Jurkat, Clone E6-1 (cell line): ENCODE results near the gene PIAS4.

Experiments
- DNase-seq: peaks from one replicate; pipeline ENCODE4 v3.0.0-alpha.2; 2011; ENCODE audit warnings: low read depth, low spot score
- H3K4me3 ChIP-seq: 2 replicates; pipeline ENCODE4 v1.5.1; 2011; ENCODE audit warnings: mild to moderate bottlenecking, low read length, control low read depth, moderate library complexity

PIAS4 gene

DNA sequence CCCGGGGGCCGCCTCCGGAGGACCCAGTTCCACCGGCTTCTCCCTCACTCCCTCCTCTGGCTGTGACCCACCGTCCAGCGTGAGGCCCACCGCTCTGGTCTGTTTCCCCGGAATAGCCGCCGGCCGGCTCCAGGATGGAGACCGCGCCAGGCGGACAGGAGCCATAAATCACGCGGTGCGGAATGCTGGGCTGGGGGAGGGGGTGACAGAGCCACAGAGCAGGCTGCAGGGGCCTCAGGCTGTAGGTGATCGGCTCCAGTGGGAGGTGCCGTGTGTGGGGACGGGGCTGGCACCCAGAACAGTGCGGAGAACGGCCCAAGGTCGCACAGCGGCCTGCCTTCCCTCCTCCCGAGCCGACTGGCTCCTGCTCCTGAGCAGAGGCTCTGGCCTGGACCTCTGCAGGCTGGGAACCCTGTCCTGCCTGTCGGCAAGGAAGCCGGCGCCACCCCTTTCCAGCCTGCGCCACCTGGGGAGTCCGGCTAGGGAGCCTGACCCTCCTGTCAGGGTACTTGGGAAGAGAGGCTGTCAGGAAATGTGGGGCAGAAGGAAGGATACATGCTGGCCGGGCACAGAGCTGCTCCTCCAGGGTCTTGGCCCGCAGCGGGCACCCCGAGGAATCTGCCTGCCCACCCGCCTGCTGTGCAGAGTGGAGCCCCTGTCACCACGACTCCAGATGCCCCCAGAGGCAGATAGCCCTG lies 8.3 kb downstream of the PIAS4 start:
- no peak for DNase-seq
- no peak overlapping the region for H3K4me3 ChIP-seq

DNA sequence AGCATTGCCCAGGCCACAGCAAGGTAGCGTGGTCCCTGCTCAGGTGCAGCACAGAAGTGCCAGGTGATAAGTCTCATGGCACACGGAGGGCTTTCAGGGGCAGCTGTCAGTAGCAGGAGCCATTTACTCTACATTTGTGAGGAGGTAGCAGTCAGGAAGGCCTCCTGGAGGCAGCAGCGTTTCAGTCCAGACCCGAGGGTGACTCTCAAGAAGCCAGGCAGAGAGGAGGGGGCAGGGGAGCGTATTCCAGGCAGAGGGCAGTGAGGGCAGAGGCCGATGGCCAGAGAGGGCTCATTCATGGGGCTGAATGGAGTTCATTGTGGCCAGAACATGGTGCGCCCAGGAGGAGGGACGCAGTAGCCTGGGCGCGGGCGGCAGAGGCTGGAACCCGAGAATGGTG lies 8.9 kb downstream of the PIAS4 start:
- no peak overlapping the region for H3K4me3 ChIP-seq
- DNase-seq: no peak

DNA sequence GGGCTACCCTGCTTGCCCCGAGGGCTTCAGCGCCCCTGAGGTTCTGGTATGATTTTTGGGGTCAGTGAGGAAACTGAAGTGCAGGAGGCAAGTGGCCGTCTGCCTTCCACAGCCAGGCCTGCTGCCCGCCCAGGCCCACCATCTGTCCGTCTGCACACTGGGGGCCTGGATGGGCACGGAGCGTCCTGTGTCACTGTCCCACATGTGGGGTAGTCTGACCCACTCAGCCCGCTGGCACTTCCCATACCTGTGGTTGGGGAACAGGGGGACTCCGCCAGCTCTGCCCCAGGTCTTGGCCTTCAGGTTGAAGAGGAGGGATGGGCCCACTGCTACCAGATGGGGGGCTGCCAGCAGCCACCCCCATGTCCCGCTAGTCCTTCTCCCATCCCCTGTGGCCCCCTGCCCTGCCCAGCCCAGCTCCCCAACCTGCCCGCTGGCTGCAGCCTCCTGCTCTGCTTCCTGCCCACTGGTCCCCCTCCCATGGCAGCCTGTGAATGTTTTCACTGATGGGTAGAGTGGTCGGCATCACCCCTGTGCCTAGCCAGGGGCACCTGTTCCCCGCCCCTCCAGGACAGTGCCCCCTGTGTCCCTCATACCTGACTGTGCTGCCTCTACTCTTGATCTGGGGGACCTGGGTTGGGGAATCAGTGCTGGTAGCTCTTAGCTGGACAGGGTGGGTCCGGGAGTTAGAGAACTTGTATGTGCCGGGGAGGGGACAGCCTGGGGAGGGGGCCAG lies 9.5 kb downstream of the PIAS4 start:
- no peak overlapping the region for H3K4me3 ChIP-seq
- no peak for DNase-seq

- no peak for DNase-seq
- no peak overlapping the region for H3K4me3 ChIP-seq
These were observed 10.6 kb downstream of the PIAS4 start for GRCh38 chr19:4018140-4018613.

DNA sequence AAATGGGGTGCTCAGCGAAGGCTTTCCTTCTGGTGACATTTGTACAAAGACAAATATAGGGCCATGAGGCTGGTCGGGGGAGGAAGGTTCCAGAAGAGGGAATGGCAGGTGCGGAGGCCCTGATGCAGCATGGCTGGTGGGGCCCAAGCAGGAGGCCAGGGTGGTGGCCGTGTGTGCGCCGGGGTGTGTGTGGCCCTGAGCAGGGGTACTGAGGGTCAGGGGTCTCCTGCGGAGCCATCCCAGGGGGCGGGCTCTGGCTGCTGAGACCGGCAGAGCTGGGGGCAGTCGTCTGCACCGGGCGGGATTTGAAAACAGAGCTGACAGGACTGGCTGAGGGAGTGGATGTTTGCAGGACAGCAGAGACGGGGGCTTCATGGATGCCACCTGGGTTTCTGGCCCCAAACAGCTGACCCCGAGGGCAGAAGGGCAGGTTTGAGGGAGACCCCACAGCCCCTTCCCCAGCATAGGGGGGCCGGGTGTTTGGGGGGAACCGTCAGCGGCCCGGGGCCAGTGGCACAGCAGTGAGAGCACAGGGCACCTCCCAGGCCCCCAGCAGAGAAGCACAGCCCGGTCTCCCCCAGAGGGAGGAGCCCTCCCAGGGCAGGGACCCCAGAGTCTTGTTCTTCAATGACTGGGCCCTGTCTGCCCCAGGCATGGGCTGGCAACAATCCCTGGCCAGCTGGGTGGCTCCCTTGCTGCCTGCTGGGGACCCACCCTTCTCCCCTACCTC lies 11.4 kb downstream of the PIAS4 start:
- no peak overlapping the region for H3K4me3 ChIP-seq
- no peak for DNase-seq

DNA sequence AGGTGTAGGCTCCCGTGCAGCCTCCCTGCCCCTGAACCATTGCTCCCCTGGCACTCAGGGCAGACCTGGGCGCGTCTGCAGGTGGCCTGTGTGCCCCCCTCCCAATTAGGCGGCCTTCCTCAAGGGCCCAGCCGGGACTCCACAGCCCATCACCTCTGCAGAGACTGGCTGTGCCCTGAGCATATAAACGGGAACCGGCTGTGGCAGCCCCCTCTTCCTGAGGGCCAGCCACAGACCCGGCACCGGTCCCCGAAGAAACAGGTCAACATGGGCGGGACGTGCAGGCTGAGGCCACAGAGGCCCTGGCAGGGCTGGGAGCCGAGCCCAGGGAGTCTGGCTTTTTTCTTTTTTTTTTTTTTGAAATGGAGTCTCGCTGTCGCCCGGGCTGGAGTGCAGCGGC lies 12.0 kb downstream of the PIAS4 start:
- H3K4me3 ChIP-seq: no peak overlapping the region
- no peak for DNase-seq

DNA sequence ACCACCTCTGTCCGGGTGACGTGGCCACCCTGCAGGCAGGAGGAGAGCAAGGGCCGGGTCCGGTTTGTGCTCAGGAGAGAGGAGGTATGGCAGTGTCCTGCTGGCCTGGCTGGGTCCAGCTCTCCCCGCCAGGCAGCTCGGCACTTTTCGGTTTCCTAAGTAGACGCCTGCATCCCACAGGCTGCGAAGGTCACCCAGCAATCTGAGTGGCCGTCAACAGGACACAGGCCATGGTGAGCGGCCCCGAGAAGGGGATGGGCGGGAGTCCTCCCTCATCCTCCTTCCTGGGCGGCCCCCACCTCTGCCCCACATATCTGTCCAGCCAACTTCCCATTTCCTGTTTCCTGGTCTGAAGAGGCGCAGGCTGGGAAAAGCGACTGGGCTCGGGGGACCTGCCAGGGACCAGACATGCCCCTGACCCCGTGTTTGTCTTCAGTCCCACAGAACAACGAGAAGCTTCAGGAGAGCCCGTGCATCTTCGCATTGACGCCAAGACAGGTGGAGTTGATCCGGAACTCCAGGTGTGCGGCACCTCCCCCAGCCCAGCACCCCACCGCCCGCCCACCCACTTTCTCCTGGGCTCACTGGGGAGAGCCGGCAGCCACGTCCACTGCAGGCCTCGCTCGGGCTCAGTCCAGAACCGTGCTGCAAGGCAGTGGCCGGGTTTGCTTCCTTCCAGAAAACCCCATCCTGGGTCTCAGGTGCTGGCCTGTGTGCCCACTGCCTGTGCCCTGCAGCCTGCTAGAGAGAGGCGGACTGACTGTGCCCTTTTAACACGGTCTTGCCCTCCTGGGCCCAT lies 16.3 kb downstream of the PIAS4 start:
- no peak overlapping the region for H3K4me3 ChIP-seq
- DNase-seq: no peak

GRCh38 chr19:4025317-4025716 lies 17.8 kb downstream of the PIAS4 start:
- H3K4me3 ChIP-seq: no peak overlapping the region
- no peak for DNase-seq

GRCh38 chr19:4027146-4027545 lies 19.6 kb downstream of the PIAS4 start:
- no peak for DNase-seq
- no peak overlapping the region for H3K4me3 ChIP-seq

- H3K4me3 ChIP-seq: no peak overlapping the region
- DNase-seq: no peak
These were observed 21.1 kb downstream of the PIAS4 start for GRCh38 chr19:4028334-4029246.

DNA sequence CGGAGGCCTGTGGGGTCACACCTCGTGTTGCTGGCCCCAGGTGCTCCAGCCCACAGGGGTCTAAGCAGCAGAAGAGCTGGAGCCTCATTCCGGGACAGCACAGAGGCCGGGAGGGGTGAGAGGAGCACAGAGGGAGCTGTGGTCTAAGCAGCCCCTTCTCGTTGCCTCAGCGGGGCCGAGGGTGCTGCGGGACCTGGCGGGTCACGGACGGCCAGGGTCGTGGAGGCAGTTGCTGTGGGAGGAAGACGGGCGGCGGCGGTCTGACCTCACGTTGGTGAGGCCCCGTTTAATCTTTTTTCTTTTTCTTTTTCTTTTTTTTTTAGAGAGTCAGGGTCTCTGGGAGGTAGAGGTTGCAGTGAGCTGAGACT lies 21.7 kb downstream of the PIAS4 start:
- H3K4me3 ChIP-seq: no peak overlapping the region
- DNase-seq: no peak

DNA sequence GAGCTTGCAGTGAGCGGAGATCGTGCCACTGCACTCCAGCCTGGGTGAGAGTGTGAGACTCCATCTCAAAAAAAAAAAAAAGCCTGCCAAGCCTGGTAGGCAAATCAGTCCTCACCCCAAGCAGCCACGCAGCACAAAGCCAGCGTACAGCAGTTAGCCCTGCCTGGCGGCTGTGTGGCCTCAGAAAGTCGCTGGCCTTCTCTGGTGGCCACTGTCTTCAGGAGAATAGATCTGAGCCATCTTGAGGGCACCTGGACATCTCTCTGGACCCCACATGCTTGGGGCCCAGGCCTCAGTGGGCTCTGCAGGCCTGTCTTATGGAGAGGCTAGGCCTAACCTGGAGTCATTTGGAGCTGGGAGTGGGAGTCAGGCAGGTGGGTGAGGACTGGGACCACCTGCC lies 23.0 kb downstream of the PIAS4 start:
- DNase-seq: no peak
- no peak overlapping the region for H3K4me3 ChIP-seq

GRCh38 chr19:4030981-4031380 lies 23.4 kb downstream of the PIAS4 start:
- H3K4me3 ChIP-seq: no peak overlapping the region
- DNase-seq: no peak

- no peak for DNase-seq
- no peak overlapping the region for H3K4me3 ChIP-seq
These were observed 23.9 kb downstream of the PIAS4 start for GRCh38 chr19:4031420-4031819.

DNA sequence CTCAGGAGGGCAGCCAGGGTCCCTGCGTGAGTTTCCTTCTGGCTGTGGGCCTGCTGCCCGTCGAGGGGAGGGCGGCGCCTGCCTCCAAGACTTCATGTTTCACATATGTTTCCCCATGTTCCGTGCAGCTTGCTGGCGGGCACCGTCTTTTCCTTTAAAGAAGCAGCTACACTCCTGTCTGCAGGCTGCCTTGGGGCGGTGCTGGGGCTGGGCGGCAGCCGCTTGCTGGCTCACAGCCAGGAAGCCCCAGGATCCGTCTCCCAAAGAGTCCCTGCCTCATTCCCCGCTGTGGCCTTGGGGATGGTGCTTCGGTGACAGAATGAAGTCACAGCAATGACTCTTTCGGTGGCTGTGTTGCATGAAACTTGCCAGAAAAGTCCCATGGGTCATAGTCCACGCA lies 24.9 kb downstream of the PIAS4 start:
- DNase-seq: no peak
- no peak overlapping the region for H3K4me3 ChIP-seq

GRCh38 chr19:4033028-4033956 lies 25.8 kb downstream of the PIAS4 start:
- DNase-seq: no peak
- no peak overlapping the region for H3K4me3 ChIP-seq
